GM19240 (cell line): ENCODE results near the gene ZKSCAN5.

Experiments
- DNase-seq: peaks from one replicate; pipeline ENCODE4 v3.0.0; 2011; ENCODE audit warnings: low spot score; ENCODE audit not compliant: insufficient read length

The ZKSCAN5 gene

GRCh38 chr7:99504603-99505323 is at the start of gene ZKSCAN5:
Gene ZKSCAN5, plus strand, starts transcription at chr7:99504662. Its CDS starts 1,383 bp downstream, at chr7:99506045.
- DNase-seq, result peak; percentile 89

- DNase-seq, result no peak
These were observed 48.6 kb upstream of the ZKSCAN5 start for GRCh38 chr7:99455874-99456273.

GRCh38 chr7:99456288-99456687 is 48.2 kb upstream of the ZKSCAN5 start:
- no peak for DNase-seq

- DNase-seq, result no peak
These were observed 47.3 kb upstream of the ZKSCAN5 start for GRCh38 chr7:99457050-99457649.

GRCh38 chr7:99457650-99458493 is 46.6 kb upstream of the ZKSCAN5 start:
- DNase-seq, result no peak

- no peak for DNase-seq
These were observed 45.4 kb upstream of the ZKSCAN5 start for GRCh38 chr7:99459087-99459486.

GRCh38 chr7:99460651-99461050 is 43.8 kb upstream of the ZKSCAN5 start:
- DNase-seq, result no peak

GRCh38 chr7:99461221-99461620 is 43.2 kb upstream of the ZKSCAN5 start:
- no peak for DNase-seq

GRCh38 chr7:99465421-99465768 is 39.1 kb upstream of the ZKSCAN5 start:
- no peak for DNase-seq

- DNase-seq, result no peak
These were observed 36.0 kb upstream of the ZKSCAN5 start for GRCh38 chr7:99468336-99468918.

GRCh38 chr7:99469381-99470065 is 34.9 kb upstream of the ZKSCAN5 start:
- no peak for DNase-seq

- peak; percentile 98 for DNase-seq
These were observed 31.7 kb upstream of the ZKSCAN5 start, which contains the start of gene ZNF789 for GRCh38 chr7:99472561-99473314. Gene ZNF789, plus strand, starts transcription at chr7:99472890. Its CDS starts 3,567 bp downstream, at chr7:99476457.

- peak; percentile 29 for DNase-seq
These were observed 31.2 kb upstream of the ZKSCAN5 start for GRCh38 chr7:99473315-99473596.

- no peak for DNase-seq
These were observed 28.4 kb upstream of the ZKSCAN5 start for GRCh38 chr7:99476107-99476506.

GRCh38 chr7:99478464-99479440 is 25.7 kb upstream of the ZKSCAN5 start:
- no peak for DNase-seq

GRCh38 chr7:99485094-99485493 is 19.4 kb upstream of the ZKSCAN5 start:
- DNase-seq, result no peak

GRCh38 chr7:99489235-99489634 is 15.2 kb upstream of the ZKSCAN5 start:
- DNase-seq, result no peak

- DNase-seq, result no peak
These were observed 13.6 kb upstream of the ZKSCAN5 start for GRCh38 chr7:99490878-99491277.

GRCh38 chr7:99493823-99494222 is 10.6 kb upstream of the ZKSCAN5 start:
- DNase-seq, result no peak
